Fibroblast of skin of back (primary cell): ENCODE results near the gene RIN1. TPM values are rescaled to one million over a fixed set of nuclear protein-coding genes. Genes with fewer than 3 reads are reported as not detected.
"Not testable (repeated sequence)": the region's sequence is repeated elsewhere in the genome, so short reads cannot be mapped to it uniquely, and the experiment has no call there.

Experiments
- DNase-seq: peaks from one replicate; pipeline ENCODE4 v3.0.0-alpha.2; 2013
- polyA plus RNA-seq, 2 experiments: library from polyadenylated mRNA; unstranded; fragments of 120-200 nt; gene quantifications; one replicate each; pipeline ENCODE4 v1.2.1, GENCODE V29; 2013; ENCODE audit not compliant: insufficient read length in 2 of 2

Gene RIN1, protein sequence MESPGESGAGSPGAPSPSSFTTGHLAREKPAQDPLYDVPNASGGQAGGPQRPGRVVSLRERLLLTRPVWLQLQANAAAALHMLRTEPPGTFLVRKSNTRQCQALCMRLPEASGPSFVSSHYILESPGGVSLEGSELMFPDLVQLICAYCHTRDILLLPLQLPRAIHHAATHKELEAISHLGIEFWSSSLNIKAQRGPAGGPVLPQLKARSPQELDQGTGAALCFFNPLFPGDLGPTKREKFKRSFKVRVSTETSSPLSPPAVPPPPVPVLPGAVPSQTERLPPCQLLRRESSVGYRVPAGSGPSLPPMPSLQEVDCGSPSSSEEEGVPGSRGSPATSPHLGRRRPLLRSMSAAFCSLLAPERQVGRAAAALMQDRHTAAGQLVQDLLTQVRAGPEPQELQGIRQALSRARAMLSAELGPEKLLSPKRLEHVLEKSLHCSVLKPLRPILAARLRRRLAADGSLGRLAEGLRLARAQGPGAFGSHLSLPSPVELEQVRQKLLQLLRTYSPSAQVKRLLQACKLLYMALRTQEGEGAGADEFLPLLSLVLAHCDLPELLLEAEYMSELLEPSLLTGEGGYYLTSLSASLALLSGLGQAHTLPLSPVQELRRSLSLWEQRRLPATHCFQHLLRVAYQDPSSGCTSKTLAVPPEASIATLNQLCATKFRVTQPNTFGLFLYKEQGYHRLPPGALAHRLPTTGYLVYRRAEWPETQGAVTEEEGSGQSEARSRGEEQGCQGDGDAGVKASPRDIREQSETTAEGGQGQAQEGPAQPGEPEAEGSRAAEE
- 18.8 TPM for polyA plus RNA-seq (2013, experiment 1 of 2; ENCODE audit: insufficient read length)
- 9.9 TPM for polyA plus RNA-seq (2013, experiment 2 of 2; ENCODE audit: insufficient read length)

DNA sequence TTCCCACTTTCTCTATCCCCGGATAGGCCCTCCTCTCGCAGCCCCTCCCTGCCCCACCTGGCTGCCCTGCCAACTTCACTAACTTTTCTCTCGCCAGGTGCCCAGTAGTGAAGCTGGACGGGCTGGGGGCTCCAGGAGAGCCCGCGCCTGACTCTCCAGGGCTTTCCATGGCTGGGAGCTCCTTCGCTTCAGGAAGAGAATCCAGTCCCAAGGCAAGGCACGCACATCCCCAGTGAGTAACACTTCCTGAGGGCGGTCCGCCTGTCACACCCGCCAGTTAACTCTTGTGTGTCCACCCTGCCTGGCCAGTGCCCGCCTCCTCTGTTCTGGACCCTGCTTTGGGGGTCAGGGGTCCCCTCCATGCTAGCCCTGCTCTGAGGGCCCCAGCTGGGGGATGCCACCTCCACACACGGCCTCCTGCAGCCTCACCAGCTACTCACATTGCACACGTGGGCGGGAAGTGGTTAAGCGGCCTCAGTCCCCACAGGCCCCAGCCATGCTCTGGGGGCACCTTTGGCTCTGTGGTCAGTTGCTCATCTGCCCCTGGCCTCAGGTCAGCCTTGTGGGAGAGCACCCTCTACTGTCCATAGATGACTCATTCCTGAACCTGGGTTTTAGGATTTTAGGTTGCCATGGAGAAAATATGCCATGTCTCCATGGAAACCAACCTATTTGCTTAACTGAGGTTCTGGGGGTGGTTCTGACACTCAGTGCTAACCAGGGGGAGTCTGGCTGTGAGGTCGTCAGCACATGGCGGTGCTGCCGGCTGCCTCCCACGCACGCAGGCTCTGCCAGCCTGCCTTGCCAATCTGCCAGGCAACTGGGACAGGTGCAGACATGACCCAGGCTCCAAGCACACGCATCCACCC is at the start of gene RIN1:
TSS of gene RIN1 (minus strand) at position 201 of the 869 bp plus-strand sequence. CDS start at position 169, 32 bp downstream.
- DNase-seq: peak; percentile 92

- not testable (repeated sequence) for DNase-seq
Measured at GRCh38 chr11:66384316-66384715, 48.1 kb upstream of the RIN1 start.

DNA sequence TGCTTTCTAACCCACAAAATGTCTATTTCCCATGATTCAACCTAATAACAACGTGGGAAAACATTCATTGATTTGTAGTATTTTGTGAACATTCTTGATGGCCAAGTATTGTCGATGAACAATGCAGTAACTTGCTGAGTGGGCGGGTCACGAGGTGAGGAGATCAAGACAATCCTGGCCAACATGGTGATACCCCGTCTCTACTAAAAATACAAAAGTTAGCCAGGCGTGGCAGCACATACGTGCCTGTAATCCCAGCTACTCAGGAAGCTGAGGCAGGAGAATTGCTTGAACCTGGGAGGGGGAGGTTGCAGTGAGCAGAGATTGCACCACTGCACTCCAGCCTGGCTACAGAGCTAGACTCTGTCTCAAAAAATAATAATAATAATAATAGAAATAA is 44.0 kb upstream of the RIN1 start:
- not testable (repeated sequence) for DNase-seq

DNA sequence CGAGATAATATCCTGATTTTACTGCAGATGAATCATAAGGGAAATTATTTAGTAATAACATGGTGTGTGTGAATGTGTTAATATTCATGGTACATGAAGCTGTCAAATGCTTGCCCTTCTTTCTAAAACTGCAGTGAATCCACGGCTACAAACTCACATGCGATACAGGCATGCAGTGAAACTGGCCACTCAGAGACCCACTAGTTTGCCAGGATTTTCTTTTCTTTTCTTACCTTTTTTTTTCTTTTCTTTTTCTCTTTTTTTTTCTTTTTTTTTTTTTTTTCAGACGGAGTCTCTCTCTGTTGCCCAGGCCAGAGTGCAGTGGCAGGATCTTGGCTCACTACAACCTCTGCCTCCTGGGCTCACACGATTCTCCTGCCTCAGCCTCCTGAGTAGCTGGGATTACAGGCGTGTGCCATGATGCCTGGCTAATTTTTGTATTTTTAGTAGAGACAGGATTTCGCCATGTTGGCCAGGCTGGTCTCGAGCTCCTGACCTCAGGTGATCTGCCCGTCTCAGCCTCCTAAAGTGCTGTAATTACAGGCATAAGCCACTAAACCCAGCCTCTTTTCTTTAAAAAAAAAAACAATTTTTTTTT is 37.6 kb upstream of the RIN1 start:
- DNase-seq: not testable (repeated sequence)

DNA sequence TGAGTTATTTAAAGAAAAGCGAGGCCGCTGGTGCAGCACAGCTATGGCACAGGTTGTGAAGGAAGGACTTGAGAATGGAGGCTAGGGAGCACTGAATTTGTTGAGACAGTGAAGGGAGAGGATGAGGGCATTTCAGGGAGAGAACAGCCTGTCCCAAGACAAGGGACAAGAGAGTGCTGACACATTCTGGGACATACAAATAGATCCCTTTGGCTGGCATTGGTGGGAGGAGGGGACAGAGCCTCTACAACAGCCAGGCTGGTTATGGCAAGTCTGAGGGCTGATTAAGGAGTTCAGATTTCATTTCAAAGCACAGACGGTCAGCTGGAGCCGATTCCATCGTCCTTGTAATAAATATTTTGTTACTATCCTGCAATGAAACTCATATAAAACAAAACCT is 37.0 kb upstream of the RIN1 start:
- no peak for DNase-seq

- no peak for DNase-seq
Measured at GRCh38 chr11:66371627-66372415, 35.6 kb upstream of the RIN1 start, which contains the start of gene SLC29A2. Gene SLC29A2 (minus strand): TSS chr11:66371760. CDS start chr11:66371591, 169 bp downstream.

DNA sequence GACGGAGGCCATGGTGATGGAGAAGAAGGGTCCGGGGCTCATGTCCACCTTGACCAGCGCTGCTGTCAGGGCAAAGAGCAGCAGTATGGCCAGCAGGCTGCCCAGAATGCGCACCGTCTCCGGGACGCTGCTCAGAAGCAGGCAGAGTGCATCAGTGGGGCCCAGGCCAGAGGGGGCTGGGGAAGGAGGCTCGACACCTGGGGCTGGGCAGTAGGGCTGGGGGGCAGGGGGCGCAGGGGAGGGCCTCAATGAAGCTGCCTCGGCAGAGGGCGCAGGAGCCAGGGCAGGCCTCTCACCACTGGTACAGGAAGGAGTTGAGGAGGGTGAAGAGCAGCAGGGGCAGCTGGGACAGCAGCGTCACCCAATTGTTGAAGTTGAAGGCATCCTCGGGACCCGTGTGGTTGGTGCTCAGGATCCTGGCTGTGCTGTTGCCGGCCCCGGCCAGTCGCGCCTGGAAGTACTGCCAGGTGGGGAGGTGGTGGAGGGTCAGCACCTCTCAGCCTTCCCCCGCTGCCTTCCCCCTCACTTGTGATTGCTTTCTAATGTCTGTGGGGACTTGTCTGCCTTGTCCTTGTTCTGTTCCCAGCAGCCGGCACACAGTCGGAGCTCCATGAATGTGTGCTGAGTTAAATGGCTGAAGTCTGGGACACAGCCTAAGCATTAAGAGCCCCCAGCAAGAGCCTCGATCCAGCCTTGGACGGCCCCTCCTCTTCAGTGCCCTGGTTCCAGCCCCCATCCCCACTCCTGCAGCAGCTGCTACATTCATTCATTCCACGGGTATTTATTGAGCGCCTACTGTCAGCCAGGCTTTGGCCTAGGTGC is 33.0 kb upstream of the RIN1 start:
- no peak for DNase-seq

GRCh38 chr11:66368484-66368883 is 32.2 kb upstream of the RIN1 start:
- no peak for DNase-seq

DNA sequence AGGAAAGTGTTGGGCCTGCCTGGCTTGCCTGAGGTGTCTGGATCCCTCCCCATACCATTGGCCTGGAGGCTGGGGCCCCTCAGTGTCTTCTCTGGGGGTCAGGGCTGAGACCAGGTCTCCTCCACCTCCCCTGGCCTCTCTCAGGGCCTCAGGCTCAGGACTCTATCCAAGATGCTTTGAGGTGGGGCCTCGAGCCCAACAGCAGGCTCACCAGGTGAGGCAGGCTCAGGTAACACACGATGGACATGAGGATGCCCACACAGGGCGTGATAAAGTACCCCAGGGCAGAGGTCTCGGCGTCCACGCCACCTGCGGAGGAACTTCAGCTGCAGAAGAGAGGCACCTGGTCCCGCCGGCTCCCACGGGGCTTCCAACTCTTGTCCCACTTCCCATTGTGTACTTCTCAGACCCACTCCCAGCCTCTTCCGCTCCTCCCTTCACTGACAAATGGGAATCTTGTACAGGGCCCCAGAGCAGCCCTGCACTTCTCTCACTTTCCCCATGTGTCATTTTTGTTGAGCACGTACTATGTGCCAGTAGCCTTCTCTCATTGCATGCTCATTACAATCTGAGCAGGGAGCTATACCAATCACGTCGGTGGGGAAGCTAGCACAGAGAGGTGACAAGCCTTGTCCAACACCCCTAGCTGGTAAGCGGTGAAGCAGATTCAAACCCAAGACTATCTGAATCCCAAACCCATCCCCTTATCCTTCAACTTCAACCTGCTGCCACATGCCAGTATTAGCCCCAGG is 31.5 kb upstream of the RIN1 start:
- DNase-seq: no peak

GRCh38 chr11:66366844-66367477 is 30.7 kb upstream of the RIN1 start:
- no peak for DNase-seq

DNA sequence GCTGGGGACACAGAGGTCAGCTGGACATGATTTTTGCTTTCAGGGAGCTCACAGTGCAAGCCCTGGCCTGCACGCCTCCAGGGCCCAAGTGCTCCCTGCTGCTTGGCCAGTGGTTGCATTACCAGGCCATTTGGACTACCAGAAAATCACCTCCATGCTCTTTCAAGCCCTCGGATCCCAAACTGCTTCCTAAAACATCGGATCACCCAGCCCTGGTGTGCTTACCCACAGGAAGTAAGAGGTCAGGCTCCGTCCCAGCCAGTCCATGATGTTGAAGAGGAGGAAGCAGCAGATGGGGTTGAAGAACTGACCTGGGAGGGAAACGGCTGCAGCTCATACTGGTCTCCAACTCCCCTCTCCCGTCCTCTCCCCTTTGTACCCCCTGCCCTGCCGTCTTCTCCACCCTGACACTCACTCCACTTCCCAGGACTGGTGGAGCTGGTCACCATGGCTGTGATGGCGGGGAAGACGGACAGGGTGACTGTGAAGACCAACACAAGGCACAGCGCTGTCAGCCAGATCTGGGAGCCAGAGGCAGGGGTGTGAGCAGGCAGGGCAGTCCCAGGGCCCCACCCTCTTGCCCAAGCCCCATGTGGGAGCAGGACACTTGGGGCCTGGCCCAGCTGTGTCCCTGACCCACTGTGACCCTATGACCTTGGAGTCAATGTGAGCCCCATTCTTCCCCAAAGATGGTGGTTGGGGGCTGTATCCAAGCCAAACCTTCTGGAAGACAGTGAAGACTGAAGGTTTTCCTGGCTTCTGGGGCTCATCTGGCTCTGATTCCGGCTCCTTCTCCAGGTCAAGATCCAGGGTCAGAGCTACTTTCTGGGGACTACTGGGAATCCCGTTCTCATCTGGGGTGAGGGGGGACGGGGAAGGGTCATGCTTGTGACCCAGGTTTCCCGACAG is 29.7 kb upstream of the RIN1 start:
- DNase-seq: no peak

GRCh38 chr11:66365166-66365565 is 28.9 kb upstream of the RIN1 start:
- no peak for DNase-seq

- DNase-seq: peak; percentile 19
Measured at GRCh38 chr11:66363805-66364535, 27.7 kb upstream of the RIN1 start.

DNA sequence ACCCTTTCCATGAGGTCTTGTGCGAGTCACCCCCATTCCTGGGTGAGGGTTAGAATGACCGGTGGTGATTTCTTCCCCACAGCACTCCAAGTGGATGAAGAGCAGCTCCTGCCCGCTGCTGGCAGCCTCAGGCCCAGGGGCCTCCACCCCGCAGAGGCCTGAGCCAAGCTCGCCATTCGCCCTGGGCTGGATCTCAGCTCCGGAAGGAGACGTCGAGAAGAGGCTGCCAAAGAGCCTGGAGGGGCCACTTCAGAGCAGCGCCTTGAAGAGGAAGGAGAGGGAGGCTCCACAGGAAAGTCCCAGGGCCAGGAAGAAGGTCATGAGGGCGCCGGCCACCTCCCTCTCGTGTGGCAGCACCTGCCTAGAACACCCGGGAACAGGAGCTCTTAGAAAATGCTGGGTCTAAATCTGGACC is 27.0 kb upstream of the RIN1 start:
- no peak for DNase-seq

DNA sequence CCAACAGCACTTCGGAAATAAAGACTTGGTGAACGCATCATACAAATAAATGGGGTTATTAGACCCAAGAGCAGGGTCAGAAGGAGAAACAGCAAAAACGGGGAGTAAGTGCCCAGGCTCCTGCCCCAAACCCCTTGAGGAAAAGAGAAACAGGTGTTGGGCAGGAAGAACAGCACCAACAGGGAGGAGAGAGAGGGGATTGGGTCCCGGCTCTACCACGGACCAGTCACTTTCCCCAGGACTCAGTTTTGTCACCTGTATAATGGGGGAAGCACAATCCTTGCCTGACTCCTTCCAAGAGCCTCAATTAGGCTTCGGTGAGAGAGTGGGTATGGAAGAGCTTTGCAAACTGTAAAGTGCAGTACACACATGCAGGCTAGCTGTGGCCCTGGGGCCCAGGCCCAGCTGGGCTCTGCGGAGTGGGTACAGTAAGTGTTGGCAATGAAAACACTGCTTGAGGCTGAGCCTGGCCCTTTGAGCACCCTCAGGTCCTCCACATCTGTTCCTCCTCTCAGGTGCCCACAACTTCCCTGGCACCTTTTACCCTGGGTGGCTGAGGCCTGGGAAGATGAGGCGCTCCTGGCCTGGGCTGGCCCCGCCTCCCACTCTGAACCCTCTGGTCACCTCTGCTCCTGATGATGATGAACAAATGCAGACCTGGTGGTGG is 26.4 kb upstream of the RIN1 start:
- no peak for DNase-seq

DNA sequence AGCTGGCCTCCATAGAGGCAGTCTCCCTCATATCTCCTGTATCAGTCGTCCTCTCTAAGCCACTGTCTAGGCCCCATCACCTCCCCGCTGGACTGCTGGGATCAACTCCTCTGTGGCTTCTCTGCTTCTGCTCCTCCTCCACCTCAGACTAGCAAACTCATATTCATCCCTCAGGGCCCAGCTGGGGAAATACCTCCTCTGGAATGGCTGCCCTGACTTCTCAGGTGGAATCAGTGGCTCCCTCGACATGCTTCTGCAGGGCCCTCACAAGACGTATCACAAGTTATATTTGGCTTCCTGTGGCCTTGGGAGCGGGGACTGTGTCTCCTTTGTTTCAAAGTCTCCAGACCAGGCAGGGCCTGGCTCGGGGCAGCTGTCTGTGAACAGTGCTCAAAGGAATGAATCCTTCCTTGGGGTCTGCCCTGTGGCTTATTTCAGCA is 25.3 kb upstream of the RIN1 start:
- no peak for DNase-seq
